ENCODE data around the gene ZNF549.
"Not testable (repeated sequence)": the region's sequence is repeated elsewhere in the genome, so short reads cannot be mapped to it uniquely, and the experiment has no call there.

Gene ZNF549

DNA sequence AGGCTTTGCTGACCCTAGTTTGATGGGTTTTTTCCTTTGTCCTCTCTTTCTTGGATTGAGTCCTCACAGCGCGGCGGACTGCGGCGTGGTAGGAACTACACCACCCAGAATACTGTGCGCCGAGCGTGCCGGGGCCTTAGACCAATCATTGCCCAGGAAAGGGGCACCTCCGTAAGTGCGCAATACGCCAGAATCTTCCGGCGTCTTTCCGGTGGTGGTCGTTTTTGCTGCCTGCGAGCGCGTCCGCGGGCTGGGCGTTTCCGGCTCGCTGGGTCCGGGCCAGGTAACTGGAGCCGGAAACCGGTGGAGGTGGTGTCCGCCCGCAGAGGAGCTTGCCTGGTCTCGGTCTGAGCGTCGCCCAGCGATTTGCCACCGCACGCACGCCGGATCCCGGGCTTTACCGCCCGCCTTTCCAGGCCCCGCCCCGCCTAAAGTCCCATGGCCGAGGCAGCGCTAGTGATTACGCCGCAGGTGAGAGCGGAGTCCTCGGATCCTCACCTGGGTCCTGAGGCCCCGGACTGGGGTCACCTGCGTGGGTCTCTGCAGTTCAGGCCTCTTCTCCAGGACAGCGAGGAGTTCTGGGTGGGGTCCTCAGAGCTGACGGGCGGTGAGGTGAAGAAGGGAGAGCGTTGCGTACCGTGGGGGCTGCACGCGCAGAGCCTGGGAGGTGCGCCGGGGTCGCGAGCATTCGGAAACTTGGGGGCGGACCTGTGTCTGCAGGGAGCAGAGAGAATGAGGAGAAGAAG lies at the start of gene ZNF549:
TSS of gene ZNF549 (plus strand) at position 221 of the 746 bp plus-strand sequence. CDS start at position 439, 218 bp downstream.
- TF ChIP-seq, protein P1, sequence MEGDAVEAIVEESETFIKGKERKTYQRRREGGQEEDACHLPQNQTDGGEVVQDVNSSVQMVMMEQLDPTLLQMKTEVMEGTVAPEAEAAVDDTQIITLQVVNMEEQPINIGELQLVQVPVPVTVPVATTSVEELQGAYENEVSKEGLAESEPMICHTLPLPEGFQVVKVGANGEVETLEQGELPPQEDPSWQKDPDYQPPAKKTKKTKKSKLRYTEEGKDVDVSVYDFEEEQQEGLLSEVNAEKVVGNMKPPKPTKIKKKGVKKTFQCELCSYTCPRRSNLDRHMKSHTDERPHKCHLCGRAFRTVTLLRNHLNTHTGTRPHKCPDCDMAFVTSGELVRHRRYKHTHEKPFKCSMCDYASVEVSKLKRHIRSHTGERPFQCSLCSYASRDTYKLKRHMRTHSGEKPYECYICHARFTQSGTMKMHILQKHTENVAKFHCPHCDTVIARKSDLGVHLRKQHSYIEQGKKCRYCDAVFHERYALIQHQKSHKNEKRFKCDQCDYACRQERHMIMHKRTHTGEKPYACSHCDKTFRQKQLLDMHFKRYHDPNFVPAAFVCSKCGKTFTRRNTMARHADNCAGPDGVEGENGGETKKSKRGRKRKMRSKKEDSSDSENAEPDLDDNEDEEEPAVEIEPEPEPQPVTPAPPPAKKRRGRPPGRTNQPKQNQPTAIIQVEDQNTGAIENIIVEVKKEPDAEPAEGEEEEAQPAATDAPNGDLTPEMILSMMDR (IDR thresholded peaks at IDR 0.05; ENCODE audit: low read depth, low read length): no peak

GRCh38 chr19:57487477-57488298 lies 39.5 kb upstream of the ZNF549 start, which contains the start of gene ZNF419:
Gene ZNF419, plus strand, starts transcription at chr19:57487750. Its CDS starts 201 bp downstream, at chr19:57487951.
- H3K4me3 ChIP-seq (replicated peaks in 1 of 2; ENCODE audit: low read depth in 2 of 2, low read length in 2 of 2): peak within 1 kb of the TSS; percentile 91 to 95
- peak; percentile 81 to 82 for DNase-seq (ENCODE audit: low read depth in 2 of 2)

More for the DNA sequence above, at the start of gene ZNF549:
- peak within 1 kb of the TSS; percentile 95 to 99 for H3K4me3 ChIP-seq (replicated peaks in 1 of 2; ENCODE audit: low read depth in 2 of 2, low read length in 2 of 2)
- DNase-seq (ENCODE audit: low read depth in 2 of 2): peak; percentile 93 to 94

DNA sequence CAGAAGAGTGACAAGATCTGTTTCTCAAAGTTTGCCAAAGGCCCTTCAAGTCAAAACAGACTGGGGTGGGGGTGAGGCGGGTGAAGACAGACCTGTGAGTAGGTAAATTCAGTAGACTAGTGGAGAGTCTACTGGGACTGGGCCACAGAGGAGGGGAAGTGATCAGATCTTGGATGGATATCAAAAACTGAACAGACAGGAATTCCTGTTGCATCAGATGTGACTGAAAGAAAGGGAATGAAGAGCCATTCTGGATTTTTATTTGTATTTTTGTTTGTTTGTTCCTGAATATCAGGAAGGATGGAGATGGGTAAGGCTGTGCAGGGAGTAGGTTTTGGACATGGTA lies 38.9 kb upstream of the ZNF549 start:
- peak overlapping the region; percentile 32 to 42 for H3K4me3 ChIP-seq (replicated peaks in 1 of 2; ENCODE audit: low read depth in 2 of 2, low read length in 2 of 2)
- peak; percentile 37 to 51 for DNase-seq (ENCODE audit: low read depth in 2 of 2)

DNA sequence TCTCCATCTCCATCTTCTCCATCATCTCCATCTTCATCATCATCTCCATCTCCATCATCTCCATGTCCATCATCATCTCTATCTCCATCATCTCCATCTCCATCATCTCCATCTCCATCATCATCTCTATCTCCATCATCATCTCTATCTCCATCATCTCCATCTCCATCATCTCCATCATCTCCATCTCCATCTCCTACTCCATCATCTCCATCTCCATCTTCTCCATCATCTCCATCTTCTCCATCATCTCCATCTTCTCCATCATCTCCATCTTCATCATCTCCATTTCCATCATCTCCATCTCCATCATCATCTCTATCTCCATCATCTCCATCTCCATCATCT lies 27.9 kb upstream of the ZNF549 start:
- H3K4me3 ChIP-seq (replicated peaks in 1 of 2; ENCODE audit: low read depth in 2 of 2, low read length in 2 of 2): not testable (repeated sequence)
- DNase-seq (ENCODE audit: low read depth in 2 of 2): peak in 1 of 2 donors; percentile 12

DNA sequence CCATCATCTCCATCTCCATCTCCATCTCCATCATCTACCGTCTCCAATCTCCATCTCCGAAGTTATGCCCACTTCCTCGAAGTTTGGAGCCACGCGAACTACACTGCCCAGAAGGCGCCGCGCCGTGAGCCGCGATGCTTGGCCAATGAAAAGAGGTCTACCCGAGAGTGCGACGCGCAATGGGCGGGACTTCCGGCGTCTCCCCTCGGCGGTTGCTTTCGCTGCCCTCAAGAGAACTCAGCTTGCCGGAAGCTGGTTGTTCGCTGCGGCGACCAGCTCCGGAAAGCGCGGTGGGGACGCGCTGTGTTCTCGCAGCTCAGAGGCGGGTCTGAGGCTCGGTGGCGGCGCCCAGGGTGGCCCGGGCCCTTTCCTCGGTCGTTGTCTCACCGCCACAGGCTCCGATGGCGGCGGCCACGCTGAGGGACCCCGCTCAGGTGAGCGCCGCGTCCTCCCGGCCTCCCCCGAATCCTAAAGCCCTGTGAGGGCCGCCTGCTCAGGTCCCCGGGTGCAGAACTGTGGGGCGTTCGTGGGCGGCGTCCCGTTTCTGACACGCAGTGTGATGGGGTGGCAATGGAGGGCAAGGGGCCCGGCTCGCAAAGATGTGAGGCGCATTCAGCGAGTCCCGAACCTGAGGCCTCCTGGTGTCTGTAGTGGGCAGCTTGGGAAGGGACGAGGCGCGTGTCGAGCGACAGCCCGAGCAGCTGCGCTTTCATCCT lies 27.3 kb upstream of the ZNF549 start, which contains the start of gene ZNF773:
TSS of gene ZNF773 (plus strand) at position 259 of the 716 bp plus-strand sequence. CDS start at position 402, 143 bp downstream.
- DNase-seq (ENCODE audit: low read depth in 2 of 2): peak; percentile 96 to 97
- H3K4me3 ChIP-seq (replicated peaks in 1 of 2; ENCODE audit: low read depth in 2 of 2, low read length in 2 of 2): peak within 1 kb of the TSS; percentile 78 to 79

DNA sequence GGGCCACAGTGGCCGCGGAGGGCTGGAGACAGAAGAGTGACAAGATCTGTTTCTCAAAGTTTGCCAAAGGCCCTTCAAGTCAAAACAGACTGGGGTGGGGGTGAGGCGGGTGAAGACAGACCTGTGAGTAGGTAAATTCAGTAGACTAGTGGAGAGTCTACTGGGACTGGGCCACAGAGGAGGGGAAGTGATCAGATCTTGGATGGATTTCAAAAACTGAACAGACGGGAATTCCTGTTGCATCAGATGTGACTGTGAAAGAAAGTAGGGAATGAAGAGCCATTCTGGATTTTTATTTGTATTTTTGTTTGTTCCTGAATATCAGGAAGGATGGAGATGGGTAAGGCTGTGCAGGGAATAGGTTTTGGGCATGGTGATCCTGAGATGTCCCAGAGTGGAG lies 26.8 kb upstream of the ZNF549 start:
- H3K4me3 ChIP-seq (replicated peaks in 1 of 2; ENCODE audit: low read depth in 2 of 2, low read length in 2 of 2): peak overlapping the region; percentile 37 to 53
- peak; percentile 68 to 69 for DNase-seq (ENCODE audit: low read depth in 2 of 2)

GRCh38 chr19:57506163-57506562 lies 21.0 kb upstream of the ZNF549 start:
- DNase-seq (ENCODE audit: low read depth in 2 of 2): no peak
- TF ChIP-seq, protein P1 (IDR thresholded peaks at IDR 0.05; ENCODE audit: low read depth, low read length): no peak
- no peak overlapping the region for H3K4me3 ChIP-seq (replicated peaks in 1 of 2; ENCODE audit: low read depth in 2 of 2, low read length in 2 of 2)

DNA sequence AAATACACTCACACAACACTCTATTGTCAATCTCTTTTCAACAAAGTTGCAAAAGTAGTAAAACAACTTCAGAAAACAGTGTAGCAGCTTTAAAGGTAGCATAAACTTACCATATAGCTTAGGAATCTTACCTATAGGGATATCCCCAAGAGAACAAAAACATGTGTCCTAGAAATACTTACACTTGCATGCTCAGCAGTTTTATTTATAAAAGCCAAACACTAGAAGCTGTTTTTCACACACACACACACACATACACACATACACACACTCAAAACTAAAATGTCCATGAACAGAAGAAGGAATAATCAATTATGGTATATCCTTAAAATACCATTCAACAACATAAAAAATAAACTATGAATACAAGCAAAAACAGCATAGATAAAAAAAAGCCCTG lies 15.7 kb upstream of the ZNF549 start:
- no peak for DNase-seq (ENCODE audit: low read depth in 2 of 2)
- TF ChIP-seq, protein P1 (IDR thresholded peaks at IDR 0.05; ENCODE audit: low read depth, low read length): no peak

GRCh38 chr19:57512845-57513244 lies 14.3 kb upstream of the ZNF549 start:
- DNase-seq (ENCODE audit: low read depth in 2 of 2): peak; percentile 28 to 31
- H3K4me3 ChIP-seq (replicated peaks in 1 of 2; ENCODE audit: low read depth in 2 of 2, low read length in 2 of 2): no peak overlapping the region
- TF ChIP-seq, protein P1 (IDR thresholded peaks at IDR 0.05; ENCODE audit: low read depth, low read length): no peak

More for the DNA sequence above, 15.7 kb upstream of the ZNF549 start:
- H3K4me3 ChIP-seq (replicated peaks in 1 of 2; ENCODE audit: low read depth in 2 of 2, low read length in 2 of 2): no peak overlapping the region
